Endothelial cell (in vitro differentiated cells): ENCODE measurements around the gene ITK. TPM values are rescaled to one million over a fixed set of nuclear protein-coding genes. Genes with fewer than 3 reads are reported as not detected.
A peak's percentile ranks its signal among the peaks of the same experiment; 100 is the strongest.

Experiments used
- DNase-seq: peaks from one replicate; pipeline ENCODE4 v3.0.0; 2021; ENCODE audit warnings: low spot score
- H3K27ac Mint-ChIP-seq: one replicate; pipeline ENCODE4 v1.8.0; 2021; ENCODE audit warnings: mixed read lengths, inconsistent platforms; ENCODE audit not compliant: unreplicated experiment
- H3K27me3 Mint-ChIP-seq: one replicate; pipeline ENCODE4 v1.8.0; 2021; ENCODE audit warnings: mild to moderate bottlenecking, moderate library complexity, mixed read lengths, inconsistent platforms; ENCODE audit not compliant: unreplicated experiment
- H3K36me3 Mint-ChIP-seq: one replicate; pipeline ENCODE4 v1.8.0; 2021; ENCODE audit warnings: mild to moderate bottlenecking, low read depth, mixed read lengths, inconsistent platforms; ENCODE audit not compliant: unreplicated experiment
- H3K4me1 Mint-ChIP-seq: one replicate; pipeline ENCODE4 v1.8.0; 2021; ENCODE audit warnings: mild to moderate bottlenecking, mixed read lengths, inconsistent platforms; ENCODE audit not compliant: unreplicated experiment
- H3K4me3 Mint-ChIP-seq: one replicate; pipeline ENCODE4 v1.8.0; 2021; ENCODE audit warnings: mild to moderate bottlenecking, mixed read lengths, inconsistent platforms; ENCODE audit not compliant: unreplicated experiment
- H3K9me3 Mint-ChIP-seq: one replicate; pipeline ENCODE4 v1.8.0; 2021; ENCODE audit warnings: mixed read lengths, inconsistent platforms; ENCODE audit not compliant: unreplicated experiment
- CTCF ChIP-seq: fragments of 200-600 bp; sonication (generic); IDR thresholded peaks from one replicate; pipeline ENCODE4 v1.5.0; 2021; ENCODE audit warnings: antibody characterized with exemption; ENCODE audit not compliant: unreplicated experiment
- total RNA-seq: library from RNA; stranded (reverse); fragmentation: NEBNext Ultra II Directional; extraction: Animal tissue kit (Norgen Biotek cat#: 25700); gene quantifications from one replicate; pipeline ENCODE4 v1.2.1, GENCODE V29; 2021; ENCODE audit not compliant: unreplicated experiment

ITK gene
- total RNA-seq, 1 donor from 2014 or later = not detected

- Mint-ChIP-seq H3K9me3 (no peaks in the 10 kb centered on the region), H3K4me3 (no peak overlapping the region), H3K27ac (no peak overlapping the region), H3K36me3 (no peaks in the 10 kb centered on the region), H3K27me3 (no peaks in the 10 kb centered on the region), H3K4me1 (no peaks in the 10 kb centered on the region)
- peak; percentile 79 for TF ChIP-seq CTCF
- DNase-seq = peak; percentile 62
Observed at GRCh38 chr5:157253547-157253946, 72.9 kb downstream of the ITK start.

DNA sequence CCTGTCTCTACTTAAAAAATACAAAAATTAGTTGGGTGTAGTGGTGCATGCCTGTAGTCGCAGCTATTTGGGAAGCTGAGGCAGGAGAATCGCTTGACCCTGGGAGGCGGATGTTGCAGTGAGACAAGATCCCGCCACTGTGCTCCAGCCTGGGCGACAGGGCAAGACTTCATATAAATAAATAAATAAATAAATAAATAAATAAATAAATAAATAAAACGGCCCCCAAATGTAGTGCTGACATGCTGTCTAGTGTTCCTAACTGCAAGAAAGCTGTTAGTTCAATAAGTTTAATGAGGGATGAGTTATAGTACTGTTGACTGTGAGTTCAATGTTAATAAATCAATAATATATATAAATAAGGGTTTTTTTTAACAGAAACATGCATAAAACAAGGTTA is 77.8 kb downstream of the ITK start:
- no peak overlapping the region for H3K4me3 Mint-ChIP-seq

DNA sequence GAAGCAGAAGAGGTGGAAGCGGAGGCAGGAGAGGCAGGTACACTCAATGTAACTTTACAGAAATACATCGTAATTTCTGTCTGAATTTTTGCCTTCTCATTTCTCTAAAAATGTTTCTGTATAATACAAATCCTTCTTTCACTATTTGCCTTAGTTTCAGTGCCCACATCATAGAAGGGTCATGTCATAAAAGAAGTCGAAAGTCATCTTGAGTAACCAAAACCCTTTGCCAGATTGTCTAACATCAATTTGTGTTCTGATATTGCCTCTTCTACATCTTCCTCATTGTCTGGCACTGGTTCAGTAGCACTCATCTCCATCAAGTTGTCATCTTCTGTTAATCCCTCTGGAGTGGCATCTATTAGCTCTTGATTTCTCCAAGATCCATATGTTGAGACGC is 79.1 kb downstream of the ITK start:
- H3K27me3 Mint-ChIP-seq = no peaks in the 10 kb centered on the region

More for the DNA sequence above, 77.8 kb downstream of the ITK start:
- Mint-ChIP-seq H3K4me1 (no peaks in the 10 kb centered on the region), H3K27ac (no peak overlapping the region), H3K36me3 (no peaks in the 10 kb centered on the region), H3K27me3 (no peaks in the 10 kb centered on the region), H3K9me3 (no peaks in the 10 kb centered on the region)
- TF ChIP-seq CTCF = no peak
- no peak for DNase-seq

GRCh38 chr5:157263496-157264090 is 83.0 kb downstream of the ITK start:
- Mint-ChIP-seq H3K27me3 (peaks cover 3% of the 10 kb centered on the region), H3K36me3 (peaks cover 4% of the 10 kb centered on the region), H3K4me1 (peaks cover 2% of the 10 kb centered on the region), H3K27ac (no peak overlapping the region), H3K4me3 (no peak overlapping the region), H3K9me3 (no peaks in the 10 kb centered on the region)
- no peak for DNase-seq
- TF ChIP-seq CTCF = no peak

More for the DNA sequence above, 79.1 kb downstream of the ITK start:
- TF ChIP-seq CTCF = no peak
- DNase-seq = no peak
- Mint-ChIP-seq H3K9me3 (no peaks in the 10 kb centered on the region), H3K4me3 (no peak overlapping the region), H3K4me1 (no peaks in the 10 kb centered on the region), H3K36me3 (no peaks in the 10 kb centered on the region), H3K27ac (no peak overlapping the region)

GRCh38 chr5:157265714-157266285 is 85.2 kb downstream of the ITK start, which contains the start of gene CYFIP2:
CYFIP2 (plus strand) TSS chr5:157266123; CDS start chr5:157285362, 19,239 bp downstream.
- Mint-ChIP-seq H3K9me3 (no peaks in the 10 kb centered on the region), H3K27ac (peak within 1 kb of the TSS; percentile 61), H3K27me3 (peaks cover 3% of the 10 kb centered on the region), H3K36me3 (peaks cover 4% of the 10 kb centered on the region), H3K4me1 (peaks cover 2% of the 10 kb centered on the region), H3K4me3 (peak within 1 kb of the TSS; percentile 93)
- DNase-seq = peak; percentile 78
- TF ChIP-seq CTCF = no peak
